ENCODE measurements around the gene TGFA. TPM values are rescaled to one million over a fixed set of nuclear protein-coding genes. Genes with fewer than 3 reads are reported as not detected.

Gene TGFA
- total RNA-seq, 1 donor from 2014 or later, result 0.31 TPM

DNA sequence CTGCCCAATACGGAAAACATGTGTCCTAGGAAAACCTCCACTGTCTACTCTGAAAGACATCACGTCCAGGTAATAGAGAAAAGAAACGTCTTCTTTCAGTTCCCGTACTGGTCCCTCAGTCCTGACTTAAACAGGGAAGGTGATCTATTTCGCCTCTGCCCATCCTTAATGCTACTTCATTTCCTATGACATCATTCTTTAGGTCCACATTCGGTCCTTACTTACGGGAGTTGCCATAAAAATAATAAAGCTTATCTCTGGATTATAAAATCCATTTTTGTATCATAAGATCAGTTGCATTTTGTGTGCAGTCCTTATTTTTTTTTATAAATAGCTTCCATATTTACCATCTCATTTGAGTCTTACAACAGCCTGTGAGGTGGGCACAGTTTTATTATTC is 3.7 kb downstream of the TGFA start:
- peaks cover 19% of the 10 kb centered on the region for H3K4me1 Mint-ChIP-seq
- no peaks in the 10 kb centered on the region for H3K9me3 Mint-ChIP-seq
- ChIA-PET CTCF (no interaction called here), POLR2A (no interaction called here)
- H3K27me3 Mint-ChIP-seq, result peaks cover 37% of the 10 kb centered on the region
- H3K4me3 Mint-ChIP-seq, result no peak overlapping the region
- H3K36me3 Mint-ChIP-seq (ENCODE audit: low read depth), result no peaks in the 10 kb centered on the region
- intact Hi-C loops (cut with micrococcal nuclease), result loop anchor here (5.0 kb wide), 3 partner anchors 73 to 208 kb away; no protein-coding TSS in a partner anchor
- DNase-seq (no peak), ATAC-seq (ENCODE audit: low read depth) (no peak)
- H3K27ac Mint-ChIP-seq, result no peak overlapping the region
- TF ChIP-seq, protein P1, sequence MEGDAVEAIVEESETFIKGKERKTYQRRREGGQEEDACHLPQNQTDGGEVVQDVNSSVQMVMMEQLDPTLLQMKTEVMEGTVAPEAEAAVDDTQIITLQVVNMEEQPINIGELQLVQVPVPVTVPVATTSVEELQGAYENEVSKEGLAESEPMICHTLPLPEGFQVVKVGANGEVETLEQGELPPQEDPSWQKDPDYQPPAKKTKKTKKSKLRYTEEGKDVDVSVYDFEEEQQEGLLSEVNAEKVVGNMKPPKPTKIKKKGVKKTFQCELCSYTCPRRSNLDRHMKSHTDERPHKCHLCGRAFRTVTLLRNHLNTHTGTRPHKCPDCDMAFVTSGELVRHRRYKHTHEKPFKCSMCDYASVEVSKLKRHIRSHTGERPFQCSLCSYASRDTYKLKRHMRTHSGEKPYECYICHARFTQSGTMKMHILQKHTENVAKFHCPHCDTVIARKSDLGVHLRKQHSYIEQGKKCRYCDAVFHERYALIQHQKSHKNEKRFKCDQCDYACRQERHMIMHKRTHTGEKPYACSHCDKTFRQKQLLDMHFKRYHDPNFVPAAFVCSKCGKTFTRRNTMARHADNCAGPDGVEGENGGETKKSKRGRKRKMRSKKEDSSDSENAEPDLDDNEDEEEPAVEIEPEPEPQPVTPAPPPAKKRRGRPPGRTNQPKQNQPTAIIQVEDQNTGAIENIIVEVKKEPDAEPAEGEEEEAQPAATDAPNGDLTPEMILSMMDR (IDR thresholded peaks at IDR 0.05), result no peak

DNA sequence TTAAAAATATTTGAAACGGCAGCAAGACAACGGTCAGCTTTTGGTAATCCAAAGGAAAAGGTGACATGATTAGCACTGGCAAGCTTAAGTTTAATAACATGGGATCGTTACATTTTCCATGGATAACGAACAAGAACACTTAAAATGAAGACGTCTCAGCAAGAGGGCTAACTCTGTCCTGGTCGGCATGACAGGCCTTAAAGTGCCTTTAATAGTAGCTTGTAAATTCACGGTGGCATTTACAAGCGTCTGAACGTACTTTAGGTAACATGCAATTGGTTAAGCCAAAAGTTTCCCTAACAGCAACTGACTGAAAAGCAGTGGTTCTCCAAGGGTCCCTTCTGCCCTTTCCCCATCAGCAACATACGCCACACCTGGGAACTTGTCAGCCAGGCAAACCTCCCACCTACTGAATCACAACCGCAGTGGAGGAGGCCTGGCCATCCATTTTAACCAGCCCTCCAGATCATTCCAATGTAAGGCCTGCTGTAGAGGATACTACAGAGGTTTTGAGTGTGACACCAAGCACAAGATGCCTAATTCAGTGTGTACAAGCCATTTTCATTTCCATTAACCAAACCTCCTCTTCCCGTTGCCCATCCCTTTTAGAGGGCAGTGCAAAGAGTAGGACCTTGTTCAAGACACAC is 4.4 kb downstream of the TGFA start:
- H3K27ac Mint-ChIP-seq, result no peak overlapping the region
- H3K9me3 Mint-ChIP-seq, result no peaks in the 10 kb centered on the region
- CTCF ChIA-PET, result no interaction called here
- TF ChIP-seq, protein P1 (IDR thresholded peaks at IDR 0.05), result no peak
- POLR2A ChIA-PET, result interaction anchor here (0.8 kb wide), 1 partner anchor 9 kb away, joined by 3 read pairs; no protein-coding TSS in a partner anchor
- ATAC-seq (ENCODE audit: low read depth) (no peak), DNase-seq (no peak)
- no peak overlapping the region for H3K4me3 Mint-ChIP-seq
- H3K36me3 Mint-ChIP-seq (ENCODE audit: low read depth), result no peaks in the 10 kb centered on the region
- intact Hi-C loops (cut with micrococcal nuclease), result no loop called here
- H3K27me3 Mint-ChIP-seq, result peaks cover 34% of the 10 kb centered on the region
- H3K4me1 Mint-ChIP-seq, result peaks cover 12% of the 10 kb centered on the region

DNA sequence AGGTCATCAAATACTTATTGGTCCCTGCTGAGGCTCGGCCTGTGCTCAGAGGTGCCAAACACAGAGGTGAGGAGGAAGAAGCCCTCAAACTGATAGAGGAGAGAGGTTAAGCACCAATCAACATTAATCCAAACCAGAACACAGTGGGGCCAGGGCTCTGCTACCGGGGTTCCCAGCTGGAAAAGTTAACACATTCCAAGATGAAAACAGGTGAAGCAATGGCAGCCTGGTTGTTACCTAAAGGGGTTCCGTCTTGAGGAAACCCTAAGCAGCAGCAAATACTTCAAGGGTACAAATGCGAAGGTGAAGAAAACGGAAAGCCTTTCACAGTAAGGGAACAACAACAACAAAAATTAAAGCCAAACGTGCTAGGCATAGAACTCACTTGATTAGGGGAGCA is 5.4 kb downstream of the TGFA start:
- no peak for ATAC-seq (ENCODE audit: low read depth)
- H3K27me3 Mint-ChIP-seq, result peaks cover 32% of the 10 kb centered on the region
- CTCF ChIA-PET, result no interaction called here

DNA sequence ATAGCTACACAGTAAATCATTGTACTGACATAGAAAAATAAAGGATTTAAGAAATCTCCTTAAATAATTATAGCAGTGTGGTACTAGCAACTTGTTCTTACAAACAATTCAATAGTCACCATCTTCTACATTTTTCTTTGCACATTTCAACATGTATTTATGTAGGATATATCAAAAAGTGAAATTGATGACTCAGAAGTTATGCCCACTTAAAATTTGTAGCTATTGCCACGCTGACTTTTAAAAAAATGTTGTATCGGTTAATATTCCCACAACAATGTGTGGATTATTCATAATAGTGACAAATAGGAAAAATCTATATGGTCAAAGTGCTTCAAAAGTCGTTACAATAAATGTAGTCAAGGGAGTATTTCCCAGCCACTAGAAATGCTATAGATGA is 6.7 kb downstream of the TGFA start:
- H3K4me1 Mint-ChIP-seq, result no peaks in the 10 kb centered on the region
- no peaks in the 10 kb centered on the region for H3K36me3 Mint-ChIP-seq (ENCODE audit: low read depth)
- ChIA-PET CTCF (no interaction called here), POLR2A (interaction anchor here (0.7 kb wide), 1 partner anchor 136 kb away, joined by 3 read pairs; no protein-coding TSS in a partner anchor)
- peaks cover 23% of the 10 kb centered on the region for H3K27me3 Mint-ChIP-seq
- TF ChIP-seq, protein P1 (IDR thresholded peaks at IDR 0.05), result no peak
- intact Hi-C loops (cut with micrococcal nuclease), result no loop called here
- no peak overlapping the region for H3K27ac Mint-ChIP-seq
- H3K4me3 Mint-ChIP-seq, result no peak overlapping the region
- DNase-seq, result no peak
- no peak for ATAC-seq (ENCODE audit: low read depth)
- no peaks in the 10 kb centered on the region for H3K9me3 Mint-ChIP-seq

More for the DNA sequence above, 5.4 kb downstream of the TGFA start:
- TF ChIP-seq, protein P1 (IDR thresholded peaks at IDR 0.05), result no peak
- no peaks in the 10 kb centered on the region for H3K9me3 Mint-ChIP-seq
- no peak overlapping the region for H3K4me3 Mint-ChIP-seq
- no peak overlapping the region for H3K27ac Mint-ChIP-seq
- intact Hi-C loops (cut with micrococcal nuclease), result no loop called here
- H3K4me1 Mint-ChIP-seq, result peaks cover 9% of the 10 kb centered on the region
- POLR2A ChIA-PET, result interaction anchor here (0.8 kb wide), 1 partner anchor 10 kb away, joined by 3 read pairs; no protein-coding TSS in a partner anchor
- no peak for DNase-seq
- no peaks in the 10 kb centered on the region for H3K36me3 Mint-ChIP-seq (ENCODE audit: low read depth)

DNA sequence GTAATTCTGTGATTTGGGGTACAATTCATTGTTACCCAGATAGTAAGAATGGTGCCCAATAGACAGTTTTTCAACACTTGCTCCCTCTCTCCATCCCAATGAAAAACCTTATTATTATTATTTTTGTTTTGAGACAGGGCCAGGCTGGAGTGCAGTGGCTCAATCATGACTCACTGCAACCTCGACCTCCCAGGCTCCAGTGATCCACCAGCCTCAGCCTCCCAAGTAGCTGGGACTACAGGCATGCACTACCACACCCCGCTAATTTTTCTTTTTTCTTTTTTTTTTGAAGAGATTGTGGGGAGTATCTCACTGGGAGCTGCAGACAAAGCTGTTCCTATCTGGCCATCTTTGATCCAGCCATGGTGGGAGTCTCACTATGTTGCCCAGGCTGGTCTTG is 7.2 kb downstream of the TGFA start:
- DNase-seq, result no peak
- H3K27ac Mint-ChIP-seq, result no peak overlapping the region
- no peak for ATAC-seq (ENCODE audit: low read depth)
- H3K27me3 Mint-ChIP-seq, result peaks cover 24% of the 10 kb centered on the region
- ChIA-PET POLR2A (interaction anchor here (0.7 kb wide), 1 partner anchor 135 kb away, joined by 3 read pairs; no protein-coding TSS in a partner anchor), CTCF (no interaction called here)
- TF ChIP-seq, protein P1 (IDR thresholded peaks at IDR 0.05), result no peak
- H3K36me3 Mint-ChIP-seq (ENCODE audit: low read depth), result no peaks in the 10 kb centered on the region
- H3K4me3 Mint-ChIP-seq, result no peak overlapping the region
- intact Hi-C loops (cut with micrococcal nuclease), result no loop called here
- H3K9me3 Mint-ChIP-seq, result no peaks in the 10 kb centered on the region
- H3K4me1 Mint-ChIP-seq, result no peaks in the 10 kb centered on the region

All from activated B cell treated with CpG ODN at 0.5 μM for 24 hours (primary cell).